GM19099 (cell line): Measurements from ENCODE around the gene PODNL1.

Experiments
- POLR2A ChIP-seq: IDR thresholded peaks from 3 replicates; pipeline ENCODE4 v1.6.1; 2011; ENCODE audit warnings: low read depth; ENCODE audit not compliant: insufficient read length; ENCODE audit errors: extremely low read depth

Gene PODNL1

DNA sequence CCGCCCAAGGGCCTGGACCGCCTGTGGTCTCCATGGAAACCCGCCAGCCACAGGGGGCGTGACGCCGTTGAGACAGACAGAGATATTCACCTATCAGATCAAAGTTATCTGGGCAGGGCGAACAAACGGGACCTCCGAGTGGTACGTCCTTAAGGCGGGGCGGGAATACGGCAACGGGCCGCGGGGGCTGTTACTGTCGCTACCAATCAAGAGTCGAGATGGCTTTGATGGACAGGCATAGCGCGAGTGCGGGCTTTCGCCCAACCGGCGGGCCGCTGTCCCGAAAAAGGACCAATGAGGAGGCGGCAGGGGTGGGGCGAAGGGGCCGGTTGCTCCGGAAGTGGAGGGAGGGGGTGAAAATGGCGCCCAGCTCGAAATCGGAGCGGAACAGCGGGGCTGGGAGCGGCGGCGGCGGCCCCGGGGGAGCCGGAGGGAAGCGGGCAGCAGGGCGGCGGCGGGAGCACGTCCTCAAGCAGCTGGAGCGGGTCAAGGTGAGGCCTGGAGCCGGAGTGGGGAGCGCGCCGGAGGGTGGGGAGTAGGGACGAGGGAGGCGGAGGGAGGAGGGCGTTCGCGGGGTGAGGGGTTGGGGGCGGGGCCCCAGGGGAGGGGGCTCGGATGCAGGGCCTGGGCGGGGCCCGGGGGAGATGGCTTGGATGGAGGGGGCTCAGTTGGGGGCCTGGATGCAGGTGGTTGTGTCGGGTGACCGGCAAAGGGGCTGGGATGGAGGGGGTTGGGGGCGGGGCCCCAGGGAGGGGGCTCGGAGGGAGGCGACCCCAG is 14.1 kb upstream of the PODNL1 start, which contains the start of gene DCAF15:
Gene DCAF15, plus strand, starts transcription at position 356 of the 777 bp plus-strand sequence. Its CDS starts 4 bp downstream, at position 360.
- peak; percentile 77 for TF ChIP-seq POLR2A

DNA sequence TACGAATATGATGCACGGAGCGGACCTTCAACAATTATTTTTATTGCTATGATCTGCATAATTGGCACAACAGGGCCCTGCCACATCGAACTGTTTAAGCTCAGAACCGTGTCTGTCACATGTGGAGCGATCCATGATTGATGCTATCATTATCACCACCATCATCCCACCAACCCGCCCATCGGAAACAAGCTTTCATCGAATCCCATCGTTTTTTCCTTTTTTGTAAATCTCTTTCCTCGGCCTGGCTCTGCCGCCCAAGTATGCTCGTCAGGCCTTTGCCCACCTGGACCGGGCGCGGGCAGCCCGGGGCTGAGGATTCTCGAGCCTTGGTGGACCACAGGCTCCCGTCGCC is 13.6 kb upstream of the PODNL1 start:
- no peak for TF ChIP-seq POLR2A

DNA sequence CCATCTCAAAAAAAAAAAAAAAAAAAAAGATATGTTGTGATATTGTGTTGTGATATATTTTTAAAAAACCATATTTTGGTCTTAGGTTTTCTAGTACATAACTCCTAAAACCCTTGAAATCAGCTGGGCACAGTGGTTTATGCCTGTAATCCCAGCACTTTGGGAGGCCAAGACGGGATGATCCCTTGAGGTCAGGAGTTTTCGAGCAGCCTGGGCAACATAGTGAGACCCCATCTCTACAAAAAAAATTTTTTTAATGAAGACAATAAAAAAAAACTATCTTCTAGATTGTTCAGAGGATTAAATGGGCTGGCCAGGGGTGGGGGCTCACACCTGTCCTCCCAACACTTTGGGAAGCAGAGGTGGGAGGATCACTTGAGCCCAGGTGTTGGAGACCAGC is 12.8 kb upstream of the PODNL1 start:
- TF ChIP-seq POLR2A = no peak

DNA sequence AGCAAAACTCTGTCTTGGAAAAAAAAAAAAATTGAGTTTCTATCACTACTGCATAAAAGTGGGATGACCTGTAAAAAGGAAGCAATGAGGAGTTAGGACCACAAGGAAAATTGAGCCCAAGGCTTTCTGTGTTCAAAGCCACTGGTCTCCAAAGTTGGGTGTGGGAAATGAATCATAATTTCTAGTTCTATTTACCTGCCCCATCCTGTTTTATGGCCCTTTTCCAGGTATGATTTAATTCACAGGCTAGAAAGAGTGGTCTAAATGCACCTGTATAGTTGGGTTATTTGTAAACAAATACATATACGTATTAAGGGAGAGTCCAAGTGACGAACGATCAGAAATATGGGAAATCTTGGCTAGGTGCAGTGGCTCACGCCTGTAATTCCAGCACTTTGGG is 8.2 kb upstream of the PODNL1 start:
- TF ChIP-seq POLR2A = no peak

DNA sequence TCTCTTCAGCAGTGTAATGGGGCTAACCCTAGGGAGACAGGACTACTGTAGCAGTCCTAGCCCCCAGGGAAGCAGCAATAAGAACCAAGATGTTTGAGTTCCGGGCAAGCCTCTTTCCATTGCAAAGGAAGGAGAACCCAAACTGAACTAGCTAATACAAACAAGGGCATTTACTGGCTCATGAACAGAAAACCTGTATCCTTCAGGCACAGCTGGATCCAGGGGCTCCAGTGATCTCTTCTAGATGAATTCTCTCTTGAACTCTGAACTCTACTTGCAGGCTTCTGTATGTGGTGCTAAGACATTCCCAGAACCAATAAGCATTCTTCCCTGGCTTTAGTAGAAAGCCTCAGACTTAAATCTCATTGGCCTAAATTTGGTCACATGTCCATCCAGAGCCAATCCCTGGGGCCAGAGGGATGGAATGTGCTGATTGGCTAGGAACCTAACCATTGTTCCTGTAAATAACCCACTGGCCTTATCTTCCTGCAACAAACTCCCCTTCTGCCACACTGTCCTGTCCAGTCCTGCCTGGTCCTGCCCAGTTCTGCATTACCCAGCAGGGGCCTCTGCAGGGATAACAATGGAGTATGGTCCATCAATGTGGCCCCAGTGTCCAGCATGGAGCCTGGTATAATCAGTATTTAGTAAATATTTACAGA is 3.9 kb upstream of the PODNL1 start:
- TF ChIP-seq POLR2A = no peak

DNA sequence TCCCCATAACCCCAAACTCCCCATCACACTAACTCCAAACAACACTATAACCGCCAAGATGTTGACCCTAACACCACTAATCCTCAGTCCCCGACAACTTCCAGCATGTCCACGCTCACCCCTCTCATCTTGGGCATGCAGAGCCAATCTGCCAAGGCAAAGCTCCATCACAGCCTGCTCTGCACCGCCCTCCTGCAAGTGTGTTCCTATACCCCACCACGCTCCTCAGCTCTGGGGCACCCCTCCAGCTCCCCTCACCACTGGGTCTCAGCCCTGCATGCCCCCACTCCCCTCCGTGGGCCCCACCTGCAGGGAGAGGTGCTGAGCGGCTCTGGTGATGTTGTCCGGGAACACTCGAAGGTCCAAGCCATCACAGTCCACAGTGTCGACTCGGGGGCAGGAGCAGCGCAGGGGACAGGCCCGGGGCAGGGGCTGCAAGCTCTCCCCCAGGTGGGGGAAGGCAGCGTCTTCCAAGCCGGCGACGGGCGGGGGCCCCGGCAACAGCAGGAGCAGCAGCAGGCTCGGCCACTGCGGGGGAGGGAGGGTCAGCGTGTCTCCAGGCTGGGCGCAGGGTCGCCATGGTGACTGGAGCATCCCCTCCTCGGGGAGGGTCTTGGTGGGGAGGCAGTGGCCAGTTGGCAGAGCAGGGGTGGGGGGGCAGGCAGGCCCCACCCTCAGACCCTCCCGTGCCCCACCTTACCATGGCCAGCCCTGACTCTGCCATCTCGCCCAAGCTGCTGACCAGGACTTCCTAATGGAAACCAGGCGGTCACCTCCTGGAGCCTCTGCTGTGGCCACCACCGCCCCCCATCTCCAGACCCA is 527 bp downstream of the PODNL1 start:
- no peak for TF ChIP-seq POLR2A

DNA sequence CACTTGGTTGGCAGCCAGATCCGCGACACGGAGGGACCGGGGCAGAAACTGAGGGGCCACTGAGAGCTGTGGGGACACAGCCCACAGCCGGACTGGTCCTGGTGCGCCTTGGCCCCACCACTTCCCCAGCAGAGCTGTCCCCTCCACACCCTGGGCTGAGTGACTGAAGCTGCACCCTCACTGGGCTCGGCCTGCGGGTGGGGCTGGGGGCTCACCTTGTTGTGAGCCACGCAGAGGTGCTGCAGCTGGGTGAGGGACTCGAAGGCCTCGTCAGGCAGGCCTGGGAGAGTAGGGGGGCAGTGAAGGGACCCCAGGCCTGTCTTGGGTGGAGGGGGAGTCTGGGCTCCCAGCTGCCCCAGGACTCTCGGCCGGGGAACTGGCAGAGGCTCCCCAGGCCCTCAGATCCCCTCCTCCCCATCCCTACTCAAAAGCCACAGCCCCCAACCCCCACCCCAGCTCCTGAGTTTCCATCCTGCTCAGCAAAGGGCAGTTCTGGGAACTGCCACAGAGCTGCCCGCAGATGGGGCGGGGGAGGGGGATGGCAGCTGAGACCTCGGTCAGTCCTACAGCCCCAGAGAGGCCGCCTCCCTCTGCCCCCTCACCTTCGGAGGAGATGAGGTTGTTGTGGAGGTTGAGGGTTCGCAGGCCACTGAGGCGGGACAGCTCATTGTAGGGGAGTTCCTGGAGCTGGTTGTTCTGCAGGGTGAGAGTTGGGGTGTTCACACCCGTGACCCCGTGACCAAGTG is 2.3 kb downstream of the PODNL1 start:
- no peak for TF ChIP-seq POLR2A

DNA sequence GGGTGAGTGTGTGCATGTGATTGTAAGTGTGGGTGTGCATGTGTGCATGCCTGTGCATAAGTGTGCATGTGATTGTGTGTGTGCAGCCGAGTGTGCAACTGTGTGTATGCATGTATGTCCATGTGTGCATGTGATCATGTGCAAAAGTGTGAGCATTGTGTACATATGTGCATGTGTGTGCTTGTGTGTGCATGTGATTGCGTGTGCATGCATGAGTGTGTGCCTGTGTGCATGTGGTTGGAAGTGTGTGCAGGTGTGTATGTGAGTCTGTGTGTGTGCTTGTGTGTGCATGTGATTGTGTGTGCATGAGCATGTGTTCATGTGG is 3.5 kb downstream of the PODNL1 start:
- no peak for TF ChIP-seq POLR2A

DNA sequence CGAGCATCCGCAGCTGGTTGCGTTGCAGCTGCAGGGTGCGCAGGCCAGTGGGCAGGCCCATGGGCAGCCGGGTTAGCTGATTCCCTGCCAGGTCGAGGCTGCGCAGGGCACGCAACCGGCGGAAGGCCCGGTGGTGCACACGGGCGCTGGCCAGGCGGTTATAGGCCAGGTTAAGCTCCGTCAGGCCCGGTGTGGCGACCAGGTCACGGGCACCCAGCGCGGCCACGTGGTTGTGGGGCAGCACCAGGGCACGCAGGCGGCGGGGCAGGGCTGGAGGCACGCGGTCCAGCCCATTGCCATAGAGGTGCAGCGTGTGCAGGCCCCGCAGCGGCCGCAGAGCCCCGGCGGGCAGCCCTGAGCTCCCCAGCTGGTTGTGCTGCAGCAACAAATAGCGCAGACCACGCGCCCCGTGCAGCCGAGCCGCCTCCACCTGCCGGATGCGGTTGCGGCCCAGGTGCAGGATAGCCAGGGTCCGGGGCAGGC is 5.3 kb downstream of the PODNL1 start:
- TF ChIP-seq POLR2A = no peak

DNA sequence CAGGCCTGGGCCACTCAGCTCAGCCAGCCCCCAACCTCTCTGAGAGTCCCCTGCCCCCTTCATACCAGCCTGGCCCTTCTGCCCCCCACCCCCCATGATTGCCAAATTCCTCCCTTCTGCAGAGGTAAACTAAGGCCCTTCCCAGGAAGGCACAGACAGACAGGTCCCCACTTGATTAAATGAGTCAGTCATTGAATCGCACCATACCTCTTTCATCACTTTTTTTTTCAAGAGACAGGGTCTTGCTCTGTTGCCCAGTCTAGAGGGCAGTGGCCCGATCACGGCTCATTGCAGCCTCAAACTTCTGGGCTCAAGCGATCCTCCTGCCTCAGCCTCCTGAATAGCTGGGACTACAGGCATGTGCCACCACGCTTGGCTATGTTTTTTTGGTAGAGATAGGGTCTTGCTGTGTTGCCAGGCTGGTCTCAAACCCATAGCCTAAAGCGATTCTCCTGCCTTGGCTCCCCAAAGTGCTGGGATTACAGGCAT is 6.0 kb downstream of the PODNL1 start:
- TF ChIP-seq POLR2A = no peak

DNA sequence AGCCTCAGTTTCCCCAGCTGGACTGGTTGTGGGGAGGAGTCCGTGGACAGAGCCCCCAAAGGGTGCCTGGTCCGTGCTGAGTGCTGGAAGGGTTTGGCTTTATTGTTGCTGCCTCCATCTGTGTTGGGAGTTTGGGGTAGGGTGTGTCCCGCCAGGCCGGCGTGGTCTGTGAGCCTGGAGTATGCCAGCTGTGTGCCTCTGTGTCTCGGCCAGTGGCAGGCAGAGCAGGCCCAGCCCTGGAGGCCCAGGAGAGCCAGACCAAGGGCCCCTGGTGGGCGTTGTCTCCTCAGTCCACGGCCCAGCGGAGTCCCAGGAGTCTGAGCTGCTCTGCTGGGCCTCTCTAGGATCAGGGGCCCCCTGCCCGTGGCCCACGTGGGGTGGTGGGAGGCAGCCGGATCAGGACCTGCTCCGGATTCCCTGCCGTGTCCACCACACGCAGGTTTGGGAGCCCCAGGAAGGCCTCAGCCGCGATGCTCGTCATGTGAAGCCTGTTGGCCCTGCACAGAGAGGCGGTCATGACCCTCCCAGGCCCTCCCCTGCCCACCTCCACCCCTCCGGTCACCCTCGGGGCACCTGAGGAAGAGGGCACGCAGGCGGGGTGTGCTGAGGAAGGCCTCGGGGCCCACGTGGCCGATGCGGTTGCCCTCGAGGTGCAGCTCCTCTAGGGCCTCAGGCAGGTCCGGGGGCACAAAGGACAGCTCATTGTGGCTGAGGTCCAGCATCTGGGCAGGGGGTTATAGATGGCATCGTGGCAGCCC is 6.6 kb downstream of the PODNL1 start:
- TF ChIP-seq POLR2A = no peak

DNA sequence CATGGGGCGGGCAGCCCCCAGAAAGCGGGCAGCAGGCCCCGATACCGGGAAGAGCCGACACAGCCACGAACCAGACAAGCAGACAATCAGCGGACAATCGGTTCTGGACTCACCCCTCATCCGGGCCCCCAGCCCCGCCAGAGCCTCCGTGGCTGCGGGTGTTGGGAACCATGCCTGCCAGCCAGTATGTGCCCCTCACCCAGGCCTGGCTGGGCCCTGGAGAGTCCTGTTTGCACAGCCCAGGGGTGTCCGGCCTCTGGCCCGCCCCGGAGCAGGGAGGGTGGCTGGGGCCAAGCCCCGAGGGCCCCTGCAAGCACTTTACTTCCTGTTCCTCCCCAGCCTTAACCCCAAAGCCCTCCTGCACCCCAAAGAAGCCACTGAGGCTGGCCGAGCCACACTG is 7.8 kb downstream of the PODNL1 start:
- no peak for TF ChIP-seq POLR2A

DNA sequence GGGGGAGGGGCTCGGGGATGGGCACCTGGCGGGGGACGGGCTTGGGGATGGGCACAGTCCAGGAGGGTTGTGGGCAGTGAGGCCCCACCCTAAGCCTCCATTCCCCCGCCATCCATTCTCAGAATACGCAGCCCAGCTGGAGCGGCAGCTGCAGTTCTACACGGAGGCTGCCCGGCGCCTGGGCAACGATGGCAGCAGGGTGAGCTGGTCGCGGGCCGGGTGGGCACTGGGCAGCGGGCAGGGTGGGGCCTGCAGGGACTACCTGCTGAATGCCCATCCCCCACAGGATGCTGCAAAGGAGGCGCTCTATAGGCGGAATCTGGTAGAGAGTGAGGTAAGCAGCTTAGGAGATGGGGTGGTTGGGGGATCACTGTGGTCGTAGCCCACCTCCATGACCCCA is 8.3 kb downstream of the PODNL1 start:
- TF ChIP-seq POLR2A = no peak

DNA sequence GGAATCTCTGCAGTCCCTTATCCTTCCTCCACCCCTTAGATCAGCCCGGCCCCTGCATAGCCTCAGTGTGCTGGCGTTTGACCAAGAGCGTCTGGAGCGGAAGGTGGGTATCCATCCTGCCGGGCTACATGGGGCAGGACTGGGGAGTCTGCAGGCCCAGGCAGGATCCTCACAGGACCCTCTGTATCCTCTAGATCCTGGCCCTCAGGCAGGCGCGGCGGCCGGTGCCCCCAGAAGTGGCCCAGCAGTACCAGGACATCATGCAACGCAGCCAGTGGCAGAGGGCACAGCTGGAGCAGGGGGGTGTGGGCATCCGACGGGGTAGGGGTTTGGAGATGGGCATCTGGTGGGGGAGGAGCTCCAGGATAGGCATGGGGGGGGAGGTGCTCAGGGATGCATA is 8.9 kb downstream of the PODNL1 start:
- TF ChIP-seq POLR2A = no peak
